ENCODE data around the gene EPB41L2. TPM values are rescaled to one million over a fixed set of nuclear protein-coding genes. Genes with fewer than 3 reads are reported as not detected.

Gene EPB41L2
- total RNA-seq, 1 donor from 2014 or later, result 38.3 TPM

DNA sequence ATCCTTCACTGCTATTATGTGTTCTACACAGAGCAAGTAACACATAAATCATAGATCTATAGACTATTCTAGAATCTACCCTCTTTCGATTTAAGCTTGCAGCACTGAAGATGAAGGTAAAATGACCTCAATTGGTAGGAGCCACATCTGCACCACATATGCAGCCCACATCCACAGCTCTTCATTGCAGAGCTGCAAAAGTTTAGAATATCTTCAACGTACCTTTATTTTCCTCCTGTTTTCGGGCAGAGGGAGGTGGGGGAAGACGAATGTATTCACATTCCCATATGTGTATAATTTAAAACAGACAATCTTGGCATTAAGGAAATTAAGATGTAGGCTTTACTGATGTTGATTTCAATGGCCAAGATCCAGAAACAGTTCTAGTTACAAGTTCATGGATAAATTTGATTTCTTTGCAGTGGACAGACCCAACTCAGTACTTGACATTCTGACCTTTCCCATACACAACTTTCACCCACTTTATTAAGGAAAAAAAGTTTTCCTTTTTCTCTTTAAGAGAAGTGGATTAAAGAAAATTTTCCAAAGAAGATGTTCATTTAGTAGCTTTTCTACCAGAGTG, 14.0 kb downstream of the EPB41L2 start:
- DNase-seq (ENCODE audit: low read depth), result no peak
- no peak overlapping the region for H3K4me3 ChIP-seq (ENCODE audit: low read depth, low read length)
- TF ChIP-seq, protein P1, sequence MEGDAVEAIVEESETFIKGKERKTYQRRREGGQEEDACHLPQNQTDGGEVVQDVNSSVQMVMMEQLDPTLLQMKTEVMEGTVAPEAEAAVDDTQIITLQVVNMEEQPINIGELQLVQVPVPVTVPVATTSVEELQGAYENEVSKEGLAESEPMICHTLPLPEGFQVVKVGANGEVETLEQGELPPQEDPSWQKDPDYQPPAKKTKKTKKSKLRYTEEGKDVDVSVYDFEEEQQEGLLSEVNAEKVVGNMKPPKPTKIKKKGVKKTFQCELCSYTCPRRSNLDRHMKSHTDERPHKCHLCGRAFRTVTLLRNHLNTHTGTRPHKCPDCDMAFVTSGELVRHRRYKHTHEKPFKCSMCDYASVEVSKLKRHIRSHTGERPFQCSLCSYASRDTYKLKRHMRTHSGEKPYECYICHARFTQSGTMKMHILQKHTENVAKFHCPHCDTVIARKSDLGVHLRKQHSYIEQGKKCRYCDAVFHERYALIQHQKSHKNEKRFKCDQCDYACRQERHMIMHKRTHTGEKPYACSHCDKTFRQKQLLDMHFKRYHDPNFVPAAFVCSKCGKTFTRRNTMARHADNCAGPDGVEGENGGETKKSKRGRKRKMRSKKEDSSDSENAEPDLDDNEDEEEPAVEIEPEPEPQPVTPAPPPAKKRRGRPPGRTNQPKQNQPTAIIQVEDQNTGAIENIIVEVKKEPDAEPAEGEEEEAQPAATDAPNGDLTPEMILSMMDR (conservative IDR thresholded peaks at IDR 0.05; ENCODE audit: low read depth, low read length), result no peak

DNA sequence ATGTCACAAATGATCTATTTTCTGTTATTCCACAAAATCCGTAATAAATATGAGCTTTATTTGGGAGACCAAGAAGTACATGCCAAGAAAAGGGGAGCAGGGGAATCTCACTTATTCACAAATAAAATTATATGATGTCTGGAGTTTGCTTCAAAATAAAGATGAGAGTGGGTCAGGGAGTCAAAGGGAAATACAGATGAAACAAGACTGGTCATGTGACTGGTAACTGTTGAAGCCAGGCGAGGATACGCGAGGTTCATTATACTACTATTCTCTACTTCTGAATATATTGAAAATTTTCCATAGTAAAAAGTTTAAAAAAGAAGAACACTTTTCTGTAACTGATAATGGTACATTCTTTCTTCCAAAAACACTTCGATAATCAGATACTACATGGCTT, 14.6 kb downstream of the EPB41L2 start:
- TF ChIP-seq, protein P1 (conservative IDR thresholded peaks at IDR 0.05; ENCODE audit: low read depth, low read length), result no peak
- no peak overlapping the region for H3K4me3 ChIP-seq (ENCODE audit: low read depth, low read length)
- no peak for DNase-seq (ENCODE audit: low read depth)

DNA sequence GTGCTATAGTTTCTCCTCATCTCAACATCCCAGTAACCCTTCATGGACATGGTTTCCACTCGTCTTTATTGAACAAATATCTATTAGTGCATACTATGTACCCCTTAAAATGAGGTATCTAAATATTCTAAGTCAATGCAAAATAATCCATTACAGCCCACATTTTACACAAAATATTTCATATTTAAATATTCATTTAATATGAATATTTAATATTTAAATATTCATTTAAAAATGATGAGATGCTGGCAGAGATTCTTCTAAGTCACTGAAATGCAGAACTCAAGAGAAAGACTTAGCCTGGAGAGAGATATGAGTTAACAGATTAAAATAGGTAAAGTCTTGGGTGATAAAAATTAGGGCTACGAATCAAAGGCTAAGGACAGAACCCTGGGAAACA, 17.9 kb downstream of the EPB41L2 start:
- TF ChIP-seq, protein P1 (conservative IDR thresholded peaks at IDR 0.05; ENCODE audit: low read depth, low read length), result no peak
- DNase-seq (ENCODE audit: low read depth), result no peak
- no peak overlapping the region for H3K4me3 ChIP-seq (ENCODE audit: low read depth, low read length)

DNA sequence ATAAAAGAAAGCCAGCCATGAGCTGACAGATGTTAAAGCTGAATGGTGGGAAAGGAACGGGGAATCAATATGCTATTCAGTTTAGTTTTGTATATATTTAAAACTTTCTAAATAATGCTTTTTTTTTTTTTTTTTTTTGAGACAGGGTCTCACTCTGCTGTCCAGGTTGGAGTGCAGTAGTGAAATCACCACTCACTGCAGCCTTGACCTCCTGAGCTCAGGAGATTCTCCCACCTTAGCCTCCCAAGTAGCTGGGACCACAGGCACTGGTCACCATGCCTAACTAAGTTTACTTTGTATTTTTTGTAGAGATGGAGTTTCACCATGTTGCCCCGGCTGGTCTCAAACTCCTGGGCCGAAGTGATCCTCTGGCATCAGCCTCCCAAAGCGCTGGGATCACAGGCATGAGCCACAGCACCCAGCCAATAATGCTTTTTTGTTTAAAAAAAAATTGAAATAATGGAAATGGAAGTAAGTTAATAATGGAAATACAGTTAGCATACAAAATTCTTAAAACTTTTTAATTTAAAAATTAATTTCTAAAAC, 19.1 kb downstream of the EPB41L2 start:
- no peak overlapping the region for H3K4me3 ChIP-seq (ENCODE audit: low read depth, low read length)
- no peak for DNase-seq (ENCODE audit: low read depth)
- TF ChIP-seq, protein P1 (conservative IDR thresholded peaks at IDR 0.05; ENCODE audit: low read depth, low read length), result no peak

DNA sequence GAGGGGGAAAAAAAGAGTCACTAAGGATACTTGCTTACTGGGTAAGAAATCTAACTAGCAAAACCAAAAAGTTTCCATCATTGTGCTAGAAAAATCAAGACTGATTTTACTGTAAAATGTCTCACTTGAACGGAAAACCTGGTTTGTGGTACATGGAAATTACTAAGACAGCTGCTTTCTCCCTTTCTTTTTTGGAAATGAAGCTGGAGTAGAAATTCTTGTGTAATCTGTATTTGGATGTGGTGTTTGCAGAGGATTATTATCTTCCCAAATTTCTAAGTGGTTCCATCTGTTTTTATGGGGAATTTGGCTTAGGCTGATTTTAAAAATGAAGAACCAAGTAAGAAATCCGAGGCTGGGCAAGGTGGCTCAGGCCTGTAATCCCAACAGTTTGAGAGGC, 20.4 kb downstream of the EPB41L2 start:
- DNase-seq (ENCODE audit: low read depth), result no peak
- TF ChIP-seq, protein P1 (conservative IDR thresholded peaks at IDR 0.05; ENCODE audit: low read depth, low read length), result no peak
- no peak overlapping the region for H3K4me3 ChIP-seq (ENCODE audit: low read depth, low read length)

DNA sequence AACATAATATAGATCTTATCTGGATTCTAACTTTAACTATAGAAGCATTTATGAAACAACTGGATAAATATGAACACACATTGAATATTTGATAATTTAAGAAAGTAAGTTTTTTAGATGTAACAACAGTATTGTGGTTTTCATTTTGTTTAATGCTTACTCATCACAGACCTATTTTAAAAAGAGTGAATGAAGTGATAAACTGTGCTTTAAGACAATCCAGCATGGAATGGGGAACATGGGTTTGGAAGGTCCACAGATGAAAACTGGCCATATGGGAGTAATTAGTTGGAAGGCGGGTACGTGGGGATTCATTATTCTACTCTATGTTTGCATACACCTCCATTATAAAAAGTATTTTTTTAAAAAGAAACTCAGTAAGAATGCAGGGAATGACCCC, 21.2 kb downstream of the EPB41L2 start:
- DNase-seq (ENCODE audit: low read depth), result no peak
- TF ChIP-seq, protein P1 (conservative IDR thresholded peaks at IDR 0.05; ENCODE audit: low read depth, low read length), result no peak

DNA sequence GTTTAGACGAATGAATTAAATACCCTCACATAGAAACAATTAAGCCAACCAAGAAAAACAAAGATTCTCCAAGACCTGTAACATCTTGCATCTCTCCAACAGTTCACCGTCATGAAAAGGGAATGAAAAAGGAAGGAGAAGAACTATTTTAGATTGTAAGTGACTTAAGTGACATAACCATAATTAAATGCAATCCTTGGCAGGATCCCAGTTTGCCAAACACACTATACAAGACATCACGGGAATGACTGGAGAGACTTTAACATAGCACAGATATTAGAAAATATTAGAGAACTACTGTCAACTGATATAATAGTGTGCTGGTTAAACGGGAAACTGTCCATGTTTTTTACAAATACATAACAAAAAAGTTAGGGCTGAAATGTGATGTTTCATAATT, 22.2 kb downstream of the EPB41L2 start:
- TF ChIP-seq, protein P1 (conservative IDR thresholded peaks at IDR 0.05; ENCODE audit: low read depth, low read length), result no peak
- H3K4me3 ChIP-seq (ENCODE audit: low read depth, low read length), result no peak overlapping the region

More for the DNA sequence above, 21.2 kb downstream of the EPB41L2 start:
- H3K4me3 ChIP-seq (ENCODE audit: low read depth, low read length), result no peak overlapping the region

More for the DNA sequence above, 22.2 kb downstream of the EPB41L2 start:
- no peak for DNase-seq (ENCODE audit: low read depth)

Measured in epithelial cell of proximal tubule (primary cell).